MM.1S (cell line): ENCODE data around the gene CCDC77.
A peak's percentile ranks its signal among the peaks of the same experiment; 100 is the strongest.
"Not testable (repeated sequence)": the region's sequence is repeated elsewhere in the genome, so short reads cannot be mapped to it uniquely, and the experiment has no call there.

ENCODE experiments used
- DNase-seq: peaks from one replicate; pipeline ENCODE4 v3.0.0-alpha.2; 2015
- H2AFZ ChIP-seq: fragments of 300-600 bp; sonication (generic); 2 replicates; pipeline ENCODE4 v1.6.0; 2016; ENCODE audit warnings: antibody characterized with exemption, low read length
- H3F3A ChIP-seq: fragments of 300-600 bp; sonication (generic); 2 replicates; pipeline ENCODE4 v1.6.1; 2016; ENCODE audit warnings: mild to moderate bottlenecking, antibody characterized with exemption, low read length, moderate library complexity, mixed read lengths; ENCODE audit not compliant: insufficient read depth
- H3K27ac ChIP-seq: fragments of 300-600 bp; sonication (generic); 2 replicates; pipeline ENCODE4 v1.5.1; 2016; ENCODE audit warnings: mild to moderate bottlenecking, low read length
- H3K27me3 ChIP-seq: fragments of 300-600 bp; sonication (generic); replicated peaks from 2 replicates; pipeline ENCODE4 v1.6.0; 2016; ENCODE audit warnings: low read length; ENCODE audit not compliant: insufficient read depth
- H3K36me3 ChIP-seq: fragments of 300-600 bp; sonication (generic); replicated peaks from 2 replicates; pipeline ENCODE4 v1.6.1; 2016; ENCODE audit warnings: mild to moderate bottlenecking, low read length, mixed read lengths; ENCODE audit not compliant: insufficient read depth
- H3K4me1 ChIP-seq: fragments of 300-600 bp; sonication (generic); 2 replicates; pipeline ENCODE4 v1.6.1; 2016; ENCODE audit warnings: low read length, mixed read lengths
- H3K4me2 ChIP-seq: fragments of 300-600 bp; sonication (generic); 2 replicates; pipeline ENCODE4 v1.6.0; 2016; ENCODE audit warnings: low read depth, low read length
- H3K4me3 ChIP-seq: fragments of 300-600 bp; sonication (generic); 2 replicates; pipeline ENCODE4 v1.5.1; 2016; ENCODE audit warnings: low read length, mixed read lengths
- H3K79me2 ChIP-seq: fragments of 300-600 bp; sonication (generic); 2 replicates; pipeline ENCODE4 v1.6.1; 2016; ENCODE audit warnings: mixed run types, low read length, mixed read lengths
- H3K9ac ChIP-seq: fragments of 300-600 bp; sonication (generic); 2 replicates; pipeline ENCODE4 v1.6.1; 2016; ENCODE audit warnings: low read length, mixed read lengths
- H3K9me2 ChIP-seq: fragments of 300-600 bp; sonication (generic); replicated peaks from 2 replicates; pipeline ENCODE4 v1.6.1; 2016; ENCODE audit warnings: mild to moderate bottlenecking, low read length, mixed read lengths; ENCODE audit not compliant: insufficient read depth
- H3K9me3 ChIP-seq: fragments of 300-600 bp; sonication (generic); replicated peaks from 2 replicates; pipeline ENCODE4 v1.6.1; 2016; ENCODE audit warnings: mild to moderate bottlenecking, low read length, mixed read lengths; ENCODE audit not compliant: insufficient read depth
- H4K20me1 ChIP-seq: fragments of 300-600 bp; sonication (generic); 2 replicates; pipeline ENCODE4 v1.6.1; 2016; ENCODE audit warnings: mild to moderate bottlenecking, low read length, moderate library complexity, mixed read lengths; ENCODE audit not compliant: insufficient read depth
- EZH2 ChIP-seq: fragments of 300-600 bp; sonication (generic); optimal IDR thresholded peaks from 2 replicates; pipeline ENCODE3; 2017; ENCODE audit warnings: low read depth, mild to moderate bottlenecking, antibody characterized with exemption, low read length, mixed read lengths
- EZH2phosphoT487 ChIP-seq: fragments of 300-600 bp; sonication (generic); IDR thresholded peaks from 2 replicates; pipeline ENCODE4 v1.6.1; 2018; ENCODE audit warnings: antibody characterized with exemption, low read length
- TF ChIP-seq, protein P1 (sequence below): fragments of 300-600 bp; sonication (generic); IDR thresholded peaks from 2 replicates; pipeline ENCODE4 v1.5.1; 2016; ENCODE audit warnings: antibody characterized with exemption, low read length, mixed read lengths

CCDC77 gene

GRCh38 chr12:366820-367219 is 34.6 kb upstream of the CCDC77 start:
- Histone ChIP-seq H3K9ac (no peak overlapping the region), H4K20me1 (no peaks in the 10 kb centered on the region), H3F3A (no peaks in the 10 kb centered on the region), H3K9me2 (no peaks in the 10 kb centered on the region), H3K79me2 (no peaks in the 10 kb centered on the region), H3K27me3 (no peaks in the 10 kb centered on the region), H3K4me3 (no peak overlapping the region), H3K27ac (no peak overlapping the region), H3K4me1 (no peaks in the 10 kb centered on the region), H2AFZ (no peak overlapping the region), H3K36me3 (peaks cover 4% of the 10 kb centered on the region), H3K9me3 (no peaks in the 10 kb centered on the region), H3K4me2 (no peak overlapping the region)
- no peak for DNase-seq
- no peak for TF ChIP-seq EZH2
- TF ChIP-seq, protein P1, sequence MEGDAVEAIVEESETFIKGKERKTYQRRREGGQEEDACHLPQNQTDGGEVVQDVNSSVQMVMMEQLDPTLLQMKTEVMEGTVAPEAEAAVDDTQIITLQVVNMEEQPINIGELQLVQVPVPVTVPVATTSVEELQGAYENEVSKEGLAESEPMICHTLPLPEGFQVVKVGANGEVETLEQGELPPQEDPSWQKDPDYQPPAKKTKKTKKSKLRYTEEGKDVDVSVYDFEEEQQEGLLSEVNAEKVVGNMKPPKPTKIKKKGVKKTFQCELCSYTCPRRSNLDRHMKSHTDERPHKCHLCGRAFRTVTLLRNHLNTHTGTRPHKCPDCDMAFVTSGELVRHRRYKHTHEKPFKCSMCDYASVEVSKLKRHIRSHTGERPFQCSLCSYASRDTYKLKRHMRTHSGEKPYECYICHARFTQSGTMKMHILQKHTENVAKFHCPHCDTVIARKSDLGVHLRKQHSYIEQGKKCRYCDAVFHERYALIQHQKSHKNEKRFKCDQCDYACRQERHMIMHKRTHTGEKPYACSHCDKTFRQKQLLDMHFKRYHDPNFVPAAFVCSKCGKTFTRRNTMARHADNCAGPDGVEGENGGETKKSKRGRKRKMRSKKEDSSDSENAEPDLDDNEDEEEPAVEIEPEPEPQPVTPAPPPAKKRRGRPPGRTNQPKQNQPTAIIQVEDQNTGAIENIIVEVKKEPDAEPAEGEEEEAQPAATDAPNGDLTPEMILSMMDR: no peak
- TF ChIP-seq EZH2phosphoT487: no peak

DNA sequence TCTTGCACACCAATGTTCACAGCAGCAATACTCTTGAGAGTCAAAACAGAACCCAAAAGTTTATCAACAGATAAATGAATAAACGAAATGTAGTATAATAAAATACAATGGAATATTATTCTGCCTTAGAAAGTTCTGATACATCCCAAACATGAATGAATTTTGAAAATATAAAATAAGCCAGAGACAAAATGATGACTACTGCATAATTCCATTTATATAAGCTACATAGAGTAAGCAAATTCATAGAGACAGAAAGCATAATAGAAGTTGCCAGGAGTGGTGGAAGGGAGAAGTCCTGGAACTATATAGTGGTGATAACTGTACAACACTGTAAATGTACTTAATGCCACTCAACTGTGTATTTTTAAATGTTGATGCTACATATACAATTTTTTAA is 33.5 kb upstream of the CCDC77 start:
- no peak overlapping the region for H3K27ac ChIP-seq
- TF ChIP-seq, protein P1: no peak
- TF ChIP-seq EZH2phosphoT487 (no peak), EZH2 (no peak)
- H3K36me3 ChIP-seq: peaks cover 2% of the 10 kb centered on the region
- no peak overlapping the region for H2AFZ ChIP-seq
- no peaks in the 10 kb centered on the region for H3F3A ChIP-seq
- no peak overlapping the region for H3K4me2 ChIP-seq
- H3K9me3 ChIP-seq: no peaks in the 10 kb centered on the region
- no peak for DNase-seq
- H3K9ac ChIP-seq: no peak overlapping the region
- H3K79me2 ChIP-seq: no peaks in the 10 kb centered on the region
- no peaks in the 10 kb centered on the region for H4K20me1 ChIP-seq
- H3K4me3 ChIP-seq: no peak overlapping the region
- H3K27me3 ChIP-seq: no peaks in the 10 kb centered on the region
- no peaks in the 10 kb centered on the region for H3K4me1 ChIP-seq
- H3K9me2 ChIP-seq: no peaks in the 10 kb centered on the region

DNA sequence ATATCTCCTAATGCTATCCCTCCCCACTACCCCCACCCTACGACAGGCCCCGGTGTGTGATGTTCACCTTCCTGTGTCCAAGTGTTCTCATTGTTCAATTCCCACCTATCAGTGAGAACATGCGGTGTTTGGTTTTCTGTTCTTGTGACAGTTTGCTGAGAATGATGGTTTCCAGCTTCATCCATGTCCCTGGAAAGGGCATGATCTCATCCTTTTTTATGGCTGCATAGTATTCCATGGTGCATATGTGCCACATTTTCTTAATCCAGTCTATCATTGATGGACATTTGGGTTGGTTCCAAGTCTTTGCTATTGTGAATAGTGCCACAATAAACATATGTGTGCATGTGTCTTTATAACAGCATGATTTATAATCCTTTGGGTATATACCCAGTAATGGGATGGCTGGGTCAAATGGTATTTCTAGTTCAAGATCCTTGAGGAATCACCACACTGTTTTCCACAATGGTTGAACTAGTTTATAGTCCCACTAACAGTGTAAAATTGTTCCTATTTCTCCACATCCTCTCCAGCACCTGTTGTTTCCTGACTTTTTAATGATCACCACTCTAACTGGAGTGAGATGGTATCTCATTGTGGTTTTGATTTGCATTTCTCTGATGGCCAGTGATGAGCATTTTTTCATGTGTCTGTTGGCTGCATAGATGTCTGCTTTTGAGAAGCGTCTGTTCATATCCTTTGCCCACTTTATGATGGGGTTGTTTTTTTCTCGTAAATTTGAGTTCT is 30.5 kb upstream of the CCDC77 start:
- not testable (repeated sequence) for H3K9me2 ChIP-seq, H3K9ac ChIP-seq, DNase-seq, H3K9me3 ChIP-seq, H3K27ac ChIP-seq, H3K27me3 ChIP-seq, H3K4me2 ChIP-seq, H3K79me2 ChIP-seq, H3K4me3 ChIP-seq, H4K20me1 ChIP-seq, H2AFZ ChIP-seq, H3K4me1 ChIP-seq, H3K36me3 ChIP-seq, H3F3A ChIP-seq

DNA sequence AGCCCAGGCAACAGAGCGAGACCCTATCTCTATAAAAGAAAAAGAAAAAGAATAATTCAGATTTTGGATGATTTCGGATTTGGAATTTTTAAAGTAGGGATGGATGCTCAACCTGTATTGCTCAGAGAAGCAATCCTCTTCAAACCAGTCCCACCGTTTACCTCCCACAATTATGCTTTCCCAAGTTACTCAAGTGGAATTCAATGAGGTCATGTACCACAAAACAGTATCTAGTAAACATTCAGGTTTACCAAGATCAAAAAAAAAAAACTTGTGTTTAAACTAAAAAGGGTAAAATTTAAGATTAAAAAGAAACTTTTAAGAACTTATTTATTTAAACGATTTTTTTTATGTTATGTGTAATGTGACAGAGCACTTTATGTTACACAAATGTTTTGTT is 14.8 kb upstream of the CCDC77 start:
- Histone ChIP-seq H3K36me3 (peaks cover 8% of the 10 kb centered on the region), H3K79me2 (peaks cover 66% of the 10 kb centered on the region), H3K27ac (no peak overlapping the region), H3K9ac (peak overlapping the region; percentile 95; the same call in 1 of the 2 replicates), H3K27me3 (no peaks in the 10 kb centered on the region), H3K4me2 (peak overlapping the region; percentile 93), H2AFZ (no peak overlapping the region), H3K9me3 (no peaks in the 10 kb centered on the region), H3K4me1 (peaks cover 20% of the 10 kb centered on the region), H4K20me1 (no peaks in the 10 kb centered on the region), H3K9me2 (no peaks in the 10 kb centered on the region), H3K4me3 (peak overlapping the region; percentile 91), H3F3A (peaks cover 13% of the 10 kb centered on the region)
- DNase-seq: no peak
- TF ChIP-seq, protein P1: no peak
- no peak for TF ChIP-seq EZH2phosphoT487
- no peak for TF ChIP-seq EZH2
